ENCODE results near the gene MAPK8IP2.

MAPK8IP2 gene

DNA sequence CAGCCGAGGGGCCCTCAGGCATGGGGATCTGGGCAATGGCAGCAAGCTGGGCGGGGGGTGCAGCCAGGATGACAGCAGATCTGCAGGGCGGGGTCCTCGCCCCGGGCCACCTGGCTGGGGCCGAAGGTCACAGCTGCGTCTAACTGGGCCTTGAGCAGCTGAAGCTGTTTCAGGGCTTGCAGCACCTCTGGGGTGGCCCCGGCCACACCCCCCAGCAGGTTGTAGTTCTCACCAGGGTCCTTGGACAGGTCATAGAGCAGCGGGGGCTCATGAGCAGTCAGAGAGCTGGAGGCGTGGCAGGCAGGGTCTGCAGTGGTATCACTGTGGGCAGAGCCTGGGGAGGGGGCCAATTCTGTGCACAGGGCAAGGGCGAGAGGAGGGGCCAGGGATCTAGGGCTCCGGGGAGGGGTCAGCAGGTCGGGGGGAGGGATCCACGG is 24.6 kb downstream of the MAPK8IP2 start:
- TF ChIP-seq ESRRG (CRISPR knock-in tag; IDR thresholded peaks at IDR 0.05), result no peak
- no peak for TF ChIP-seq ZNF8 (CRISPR knock-in tag; IDR thresholded peaks at IDR 0.05)
- no peak for TF ChIP-seq GLIS3 (CRISPR knock-in tag; IDR thresholded peaks at IDR 0.05)
- no peak for TF ChIP-seq ARNTL (CRISPR knock-in tag; IDR thresholded peaks at IDR 0.05; ENCODE audit: borderline replicate concordance, low read depth)
- no peak for TF ChIP-seq SNAI2 (CRISPR knock-in tag; IDR thresholded peaks at IDR 0.05)
- TF ChIP-seq, protein P1, sequence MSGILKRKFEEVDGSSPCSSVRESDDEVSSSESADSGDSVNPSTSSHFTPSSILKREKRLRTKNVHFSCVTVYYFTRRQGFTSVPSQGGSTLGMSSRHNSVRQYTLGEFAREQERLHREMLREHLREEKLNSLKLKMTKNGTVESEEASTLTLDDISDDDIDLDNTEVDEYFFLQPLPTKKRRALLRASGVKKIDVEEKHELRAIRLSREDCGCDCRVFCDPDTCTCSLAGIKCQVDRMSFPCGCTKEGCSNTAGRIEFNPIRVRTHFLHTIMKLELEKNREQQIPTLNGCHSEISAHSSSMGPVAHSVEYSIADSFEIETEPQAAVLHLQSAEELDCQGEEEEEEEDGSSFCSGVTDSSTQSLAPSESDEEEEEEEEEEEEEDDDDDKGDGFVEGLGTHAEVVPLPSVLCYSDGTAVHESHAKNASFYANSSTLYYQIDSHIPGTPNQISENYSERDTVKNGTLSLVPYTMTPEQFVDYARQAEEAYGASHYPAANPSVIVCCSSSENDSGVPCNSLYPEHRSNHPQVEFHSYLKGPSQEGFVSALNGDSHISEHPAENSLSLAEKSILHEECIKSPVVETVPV (CRISPR knock-in tag; IDR thresholded peaks at IDR 0.05), result no peak
- TF ChIP-seq ZC3H10 (CRISPR knock-in tag; IDR thresholded peaks at IDR 0.05), result no peak
- no peak for TF ChIP-seq PPARA (CRISPR knock-in tag; IDR thresholded peaks at IDR 0.05; ENCODE audit: borderline replicate concordance)
- ATAC-seq, result no peak

DNA sequence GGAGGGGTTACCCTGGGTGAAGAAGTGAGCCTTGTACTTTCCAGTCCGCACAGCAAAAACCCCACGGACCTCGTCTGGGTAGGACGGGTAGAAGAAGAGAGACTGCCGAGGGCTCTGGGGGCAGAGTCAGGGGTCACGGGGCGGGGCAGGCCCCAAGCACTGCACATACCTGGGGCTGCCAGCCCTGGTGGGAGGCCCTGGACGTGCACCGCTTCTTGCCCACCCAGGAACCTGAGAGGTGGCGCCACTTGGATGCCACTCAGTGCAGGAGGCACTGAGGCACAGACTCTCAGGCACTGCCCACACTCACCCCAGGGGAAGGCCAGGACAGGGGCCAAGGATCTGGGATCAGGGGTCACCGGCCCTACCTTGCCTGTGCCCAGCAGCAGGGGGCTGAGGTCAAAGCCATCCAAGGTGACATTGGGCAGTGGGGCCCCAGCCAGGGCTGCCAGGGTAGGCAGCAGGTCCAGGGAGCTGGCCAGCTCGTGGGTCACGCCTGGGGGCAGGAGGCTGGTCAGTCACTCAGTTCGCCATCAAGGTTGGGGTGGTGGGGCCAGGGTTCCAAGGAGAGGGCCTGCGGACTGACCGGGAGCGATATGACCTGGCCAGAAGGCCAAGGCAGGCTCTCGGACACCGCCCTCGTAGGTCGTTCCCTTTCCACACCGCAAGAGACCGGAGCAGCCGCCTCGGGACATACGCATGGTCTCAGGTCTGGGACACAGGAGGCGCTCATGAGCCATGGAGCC is 25.1 kb downstream of the MAPK8IP2 start:
- ATAC-seq, result no peak
- TF ChIP-seq BACH2 (CRISPR knock-in tag; IDR thresholded peaks at IDR 0.05; ENCODE audit: borderline replicate concordance) (no peak), RARB (CRISPR knock-in tag; IDR thresholded peaks at IDR 0.05) (no peak), GLIS3 (CRISPR knock-in tag; IDR thresholded peaks at IDR 0.05) (no peak), ZFP3 (CRISPR knock-in tag; IDR thresholded peaks at IDR 0.05) (no peak), CSDC2 (CRISPR knock-in tag; IDR thresholded peaks at IDR 0.05) (no peak), TCF4 (CRISPR knock-in tag; IDR thresholded peaks at IDR 0.05; ENCODE audit: borderline replicate concordance) (no peak), SNAI2 (CRISPR knock-in tag; IDR thresholded peaks at IDR 0.05) (no peak), ZFP30 (CRISPR knock-in tag; IDR thresholded peaks at IDR 0.05) (no peak)
- TF ChIP-seq, protein P2, sequence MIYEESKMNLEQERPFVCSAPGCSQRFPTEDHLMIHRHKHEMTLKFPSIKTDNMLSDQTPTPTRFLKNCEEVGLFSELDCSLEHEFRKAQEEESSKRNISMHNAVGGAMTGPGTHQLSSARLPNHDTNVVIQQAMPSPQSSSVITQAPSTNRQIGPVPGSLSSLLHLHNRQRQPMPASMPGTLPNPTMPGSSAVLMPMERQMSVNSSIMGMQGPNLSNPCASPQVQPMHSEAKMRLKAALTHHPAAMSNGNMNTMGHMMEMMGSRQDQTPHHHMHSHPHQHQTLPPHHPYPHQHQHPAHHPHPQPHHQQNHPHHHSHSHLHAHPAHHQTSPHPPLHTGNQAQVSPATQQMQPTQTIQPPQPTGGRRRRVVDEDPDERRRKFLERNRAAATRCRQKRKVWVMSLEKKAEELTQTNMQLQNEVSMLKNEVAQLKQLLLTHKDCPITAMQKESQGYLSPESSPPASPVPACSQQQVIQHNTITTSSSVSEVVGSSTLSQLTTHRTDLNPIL (CRISPR knock-in tag; IDR thresholded peaks at IDR 0.05; ENCODE audit: low read depth), result no peak

DNA sequence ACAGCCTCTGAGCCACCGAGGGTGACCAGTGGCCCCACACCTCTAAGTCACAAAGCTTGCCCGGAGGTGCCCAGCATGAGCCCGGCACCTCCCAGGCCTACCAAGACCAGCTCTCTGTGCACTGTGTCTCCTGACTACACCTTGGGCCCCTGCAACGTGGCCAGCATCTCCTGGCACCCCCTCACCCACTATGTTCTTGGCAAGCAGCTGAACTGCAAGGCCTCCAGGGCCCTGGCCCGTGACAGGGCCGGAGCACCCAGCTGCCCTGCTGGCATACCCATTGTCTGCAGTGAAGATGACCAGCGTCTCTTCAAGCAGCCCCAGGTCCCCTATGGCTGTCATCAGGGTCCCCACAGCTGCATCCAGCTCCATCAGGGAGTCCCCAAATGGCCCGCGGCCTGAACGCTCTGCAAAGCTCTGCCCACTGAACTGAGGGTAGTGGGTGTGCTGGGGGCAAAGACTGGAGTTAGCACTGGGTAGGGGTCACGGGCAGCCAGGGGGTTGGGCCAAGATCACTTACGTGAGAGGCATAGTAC is 25.8 kb downstream of the MAPK8IP2 start:
- TF ChIP-seq, protein P3, sequence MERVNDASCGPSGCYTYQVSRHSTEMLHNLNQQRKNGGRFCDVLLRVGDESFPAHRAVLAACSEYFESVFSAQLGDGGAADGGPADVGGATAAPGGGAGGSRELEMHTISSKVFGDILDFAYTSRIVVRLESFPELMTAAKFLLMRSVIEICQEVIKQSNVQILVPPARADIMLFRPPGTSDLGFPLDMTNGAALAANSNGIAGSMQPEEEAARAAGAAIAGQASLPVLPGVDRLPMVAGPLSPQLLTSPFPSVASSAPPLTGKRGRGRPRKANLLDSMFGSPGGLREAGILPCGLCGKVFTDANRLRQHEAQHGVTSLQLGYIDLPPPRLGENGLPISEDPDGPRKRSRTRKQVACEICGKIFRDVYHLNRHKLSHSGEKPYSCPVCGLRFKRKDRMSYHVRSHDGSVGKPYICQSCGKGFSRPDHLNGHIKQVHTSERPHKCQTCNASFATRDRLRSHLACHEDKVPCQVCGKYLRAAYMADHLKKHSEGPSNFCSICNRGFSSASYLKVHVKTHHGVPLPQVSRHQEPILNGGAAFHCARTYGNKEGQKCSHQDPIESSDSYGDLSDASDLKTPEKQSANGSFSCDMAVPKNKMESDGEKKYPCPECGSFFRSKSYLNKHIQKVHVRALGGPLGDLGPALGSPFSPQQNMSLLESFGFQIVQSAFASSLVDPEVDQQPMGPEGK (CRISPR knock-in tag; IDR thresholded peaks at IDR 0.05; ENCODE audit: borderline replicate concordance), result no peak
- TF ChIP-seq CSDC2 (CRISPR knock-in tag; IDR thresholded peaks at IDR 0.05) (no peak), ZC3H10 (CRISPR knock-in tag; IDR thresholded peaks at IDR 0.05) (no peak), ZNF565 (CRISPR knock-in tag; conservative IDR thresholded peaks at IDR 0.05; ENCODE audit: low read depth) (no peak), SNAI2 (CRISPR knock-in tag; IDR thresholded peaks at IDR 0.05) (no peak), ZNF70 (CRISPR knock-in tag; IDR thresholded peaks at IDR 0.05) (no peak), ISL1 (CRISPR knock-in tag; IDR thresholded peaks at IDR 0.05) (no peak), TCF4 (CRISPR knock-in tag; IDR thresholded peaks at IDR 0.05; ENCODE audit: borderline replicate concordance) (no peak), BACH2 (CRISPR knock-in tag; IDR thresholded peaks at IDR 0.05; ENCODE audit: borderline replicate concordance) (no peak), OSR1 (CRISPR knock-in tag; IDR thresholded peaks at IDR 0.05) (no peak)
- no peak for ATAC-seq

DNA sequence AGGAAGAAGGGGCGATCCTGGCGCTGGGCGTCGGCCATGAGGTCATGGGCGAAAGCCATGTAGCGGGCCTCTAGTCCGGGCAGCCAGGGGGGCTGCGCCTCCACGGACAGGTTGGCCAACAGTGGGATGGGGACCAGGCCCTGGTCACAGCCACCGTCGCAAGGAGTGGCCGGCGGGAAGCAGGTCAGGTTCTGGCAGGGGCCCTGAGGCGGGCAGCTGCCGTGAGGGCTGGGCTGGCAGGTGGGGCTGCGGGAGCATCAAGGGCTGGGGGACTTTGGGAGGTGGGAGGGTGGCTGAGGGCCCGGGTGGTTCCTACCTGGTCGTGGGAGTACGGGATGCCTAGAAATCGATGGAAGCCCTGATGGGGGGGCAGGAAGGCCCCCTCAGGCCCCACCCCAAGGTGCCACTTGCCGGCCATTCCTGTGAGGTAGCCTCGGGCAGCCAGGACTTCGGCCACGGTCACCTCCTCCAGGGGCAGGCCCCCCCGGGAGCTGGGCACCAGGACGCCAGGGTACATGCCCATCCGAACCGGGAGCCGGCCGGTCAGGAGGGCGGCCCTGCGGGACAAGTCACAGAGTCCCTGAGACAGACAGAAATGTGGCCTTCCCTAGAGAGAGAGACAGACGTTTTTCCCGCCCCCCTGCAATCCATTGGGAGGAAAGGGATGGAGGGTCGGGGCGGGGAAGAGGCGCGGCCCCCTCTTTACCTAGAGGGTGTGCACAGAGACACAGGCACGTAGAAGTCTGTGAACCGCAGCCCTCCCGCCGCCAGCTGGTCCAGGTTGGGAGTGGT is 26.5 kb downstream of the MAPK8IP2 start:
- ATAC-seq, result no peak
- no peak for TF ChIP-seq TCF4 (CRISPR knock-in tag; IDR thresholded peaks at IDR 0.05; ENCODE audit: borderline replicate concordance)
- no peak for TF ChIP-seq ZFP30 (CRISPR knock-in tag; IDR thresholded peaks at IDR 0.05)
- no peak for TF ChIP-seq ARNTL (CRISPR knock-in tag; IDR thresholded peaks at IDR 0.05; ENCODE audit: borderline replicate concordance, low read depth)
- no peak for TF ChIP-seq BACH2 (CRISPR knock-in tag; IDR thresholded peaks at IDR 0.05; ENCODE audit: borderline replicate concordance)
- TF ChIP-seq, protein P4, sequence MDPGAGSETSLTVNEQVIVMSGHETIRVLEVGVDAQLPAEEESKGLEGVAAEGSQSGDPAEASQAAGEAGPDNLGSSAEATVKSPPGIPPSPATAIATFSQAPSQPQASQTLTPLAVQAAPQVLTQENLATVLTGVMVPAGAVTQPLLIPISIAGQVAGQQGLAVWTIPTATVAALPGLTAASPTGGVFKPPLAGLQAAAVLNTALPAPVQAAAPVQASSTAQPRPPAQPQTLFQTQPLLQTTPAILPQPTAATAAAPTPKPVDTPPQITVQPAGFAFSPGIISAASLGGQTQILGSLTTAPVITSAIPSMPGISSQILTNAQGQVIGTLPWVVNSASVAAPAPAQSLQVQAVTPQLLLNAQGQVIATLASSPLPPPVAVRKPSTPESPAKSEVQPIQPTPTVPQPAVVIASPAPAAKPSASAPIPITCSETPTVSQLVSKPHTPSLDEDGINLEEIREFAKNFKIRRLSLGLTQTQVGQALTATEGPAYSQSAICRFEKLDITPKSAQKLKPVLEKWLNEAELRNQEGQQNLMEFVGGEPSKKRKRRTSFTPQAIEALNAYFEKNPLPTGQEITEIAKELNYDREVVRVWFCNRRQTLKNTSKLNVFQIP (CRISPR knock-in tag; IDR thresholded peaks at IDR 0.05; ENCODE audit: borderline replicate concordance, low read depth), result no peak
- TF ChIP-seq ISL1 (CRISPR knock-in tag; IDR thresholded peaks at IDR 0.05), result no peak
- TF ChIP-seq OSR1 (CRISPR knock-in tag; IDR thresholded peaks at IDR 0.05), result no peak
- no peak for TF ChIP-seq SNAI2 (CRISPR knock-in tag; IDR thresholded peaks at IDR 0.05)
- no peak for TF ChIP-seq TOX (CRISPR knock-in tag; IDR thresholded peaks at IDR 0.05; ENCODE audit: borderline replicate concordance)
- no peak for TF ChIP-seq ZNF8 (CRISPR knock-in tag; IDR thresholded peaks at IDR 0.05)
- TF ChIP-seq ZFP3 (CRISPR knock-in tag; IDR thresholded peaks at IDR 0.05), result no peak
- no peak for TF ChIP-seq RARB (CRISPR knock-in tag; IDR thresholded peaks at IDR 0.05)
- TF ChIP-seq, protein P5, sequence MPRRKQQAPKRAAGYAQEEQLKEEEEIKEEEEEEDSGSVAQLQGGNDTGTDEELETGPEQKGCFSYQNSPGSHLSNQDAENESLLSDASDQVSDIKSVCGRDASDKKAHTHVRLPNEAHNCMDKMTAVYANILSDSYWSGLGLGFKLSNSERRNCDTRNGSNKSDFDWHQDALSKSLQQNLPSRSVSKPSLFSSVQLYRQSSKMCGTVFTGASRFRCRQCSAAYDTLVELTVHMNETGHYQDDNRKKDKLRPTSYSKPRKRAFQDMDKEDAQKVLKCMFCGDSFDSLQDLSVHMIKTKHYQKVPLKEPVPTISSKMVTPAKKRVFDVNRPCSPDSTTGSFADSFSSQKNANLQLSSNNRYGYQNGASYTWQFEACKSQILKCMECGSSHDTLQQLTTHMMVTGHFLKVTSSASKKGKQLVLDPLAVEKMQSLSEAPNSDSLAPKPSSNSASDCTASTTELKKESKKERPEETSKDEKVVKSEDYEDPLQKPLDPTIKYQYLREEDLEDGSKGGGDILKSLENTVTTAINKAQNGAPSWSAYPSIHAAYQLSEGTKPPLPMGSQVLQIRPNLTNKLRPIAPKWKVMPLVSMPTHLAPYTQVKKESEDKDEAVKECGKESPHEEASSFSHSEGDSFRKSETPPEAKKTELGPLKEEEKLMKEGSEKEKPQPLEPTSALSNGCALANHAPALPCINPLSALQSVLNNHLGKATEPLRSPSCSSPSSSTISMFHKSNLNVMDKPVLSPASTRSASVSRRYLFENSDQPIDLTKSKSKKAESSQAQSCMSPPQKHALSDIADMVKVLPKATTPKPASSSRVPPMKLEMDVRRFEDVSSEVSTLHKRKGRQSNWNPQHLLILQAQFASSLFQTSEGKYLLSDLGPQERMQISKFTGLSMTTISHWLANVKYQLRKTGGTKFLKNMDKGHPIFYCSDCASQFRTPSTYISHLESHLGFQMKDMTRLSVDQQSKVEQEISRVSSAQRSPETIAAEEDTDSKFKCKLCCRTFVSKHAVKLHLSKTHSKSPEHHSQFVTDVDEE (CRISPR knock-in tag; IDR thresholded peaks at IDR 0.05), result no peak
- TF ChIP-seq CSDC2 (CRISPR knock-in tag; IDR thresholded peaks at IDR 0.05), result no peak

All from SK-N-SH treated with all-trans-retinoic acid at 6 μM for 48 hours (cell line).